ENCODE data around the gene DOCK2. TPM values are rescaled to one million over a fixed set of nuclear protein-coding genes. Genes with fewer than 3 reads are reported as not detected.

DOCK2 gene
- total and polyA plus RNA-seq, 2 donors (not counting 1 experiment from before 2014, with no cell fraction given): 112 to 330 TPM

GRCh38 chr5:169731221-169731620 lies 94.1 kb downstream of the DOCK2 start:
- Mint-ChIP-seq H3K27ac (no peak overlapping the region), H3K4me1 (peaks cover 11% of the 10 kb centered on the region), H3K27me3 (no peaks in the 10 kb centered on the region), H3K9me3 (ENCODE audit: insufficient read depth) (no peaks in the 10 kb centered on the region), H3K4me3 (no peak overlapping the region)
- TF ChIP-seq, protein P1, sequence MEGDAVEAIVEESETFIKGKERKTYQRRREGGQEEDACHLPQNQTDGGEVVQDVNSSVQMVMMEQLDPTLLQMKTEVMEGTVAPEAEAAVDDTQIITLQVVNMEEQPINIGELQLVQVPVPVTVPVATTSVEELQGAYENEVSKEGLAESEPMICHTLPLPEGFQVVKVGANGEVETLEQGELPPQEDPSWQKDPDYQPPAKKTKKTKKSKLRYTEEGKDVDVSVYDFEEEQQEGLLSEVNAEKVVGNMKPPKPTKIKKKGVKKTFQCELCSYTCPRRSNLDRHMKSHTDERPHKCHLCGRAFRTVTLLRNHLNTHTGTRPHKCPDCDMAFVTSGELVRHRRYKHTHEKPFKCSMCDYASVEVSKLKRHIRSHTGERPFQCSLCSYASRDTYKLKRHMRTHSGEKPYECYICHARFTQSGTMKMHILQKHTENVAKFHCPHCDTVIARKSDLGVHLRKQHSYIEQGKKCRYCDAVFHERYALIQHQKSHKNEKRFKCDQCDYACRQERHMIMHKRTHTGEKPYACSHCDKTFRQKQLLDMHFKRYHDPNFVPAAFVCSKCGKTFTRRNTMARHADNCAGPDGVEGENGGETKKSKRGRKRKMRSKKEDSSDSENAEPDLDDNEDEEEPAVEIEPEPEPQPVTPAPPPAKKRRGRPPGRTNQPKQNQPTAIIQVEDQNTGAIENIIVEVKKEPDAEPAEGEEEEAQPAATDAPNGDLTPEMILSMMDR (IDR thresholded peaks at IDR 0.05): no peak
- TF ChIP-seq EZH2 (IDR thresholded peaks at IDR 0.05; ENCODE audit: borderline replicate concordance, insufficient read depth, low read depth, low read length, poor library complexity, severe bottlenecking): no peak
- Histone ChIP-seq H3K4me2 (replicated peaks; ENCODE audit: low read depth, low read length, poor library complexity, severe bottlenecking) (no peak overlapping the region), H3K4me3 (ENCODE audit: control extremely low read depth in 1 of 5, extremely low read depth in 1 of 5, insufficient read depth in 1 of 5, low read depth in 2 of 5, low read length in 4 of 5) (no peak overlapping the region), H3K79me2 (ENCODE audit: control insufficient read depth, insufficient read depth, low read length) (peaks cover 31% of the 10 kb centered on the region), H3K27ac (ENCODE audit: low read length in 2 of 2) (no peak overlapping the region), H3K36me3 (replicated peaks in 1 of 2; ENCODE audit: control extremely low read depth in 1 of 2, control insufficient read depth in 1 of 2, extremely low read depth in 1 of 2, insufficient read depth in 2 of 2, low read length in 1 of 2) (peaks cover 30 to 89% of the 10 kb centered on the region in 2 experiments), H3K9me3 (ENCODE audit: control extremely low read depth in 1 of 3, control insufficient read depth in 2 of 3, insufficient read depth in 1 of 3, low read length in 2 of 3) (no peaks in the 10 kb centered on the region), H3K9ac (ENCODE audit: low read length) (no peak overlapping the region), H4K20me1 (ENCODE audit: control insufficient read depth, insufficient read depth, low read length, poor library complexity, severe bottlenecking) (peaks cover 21% of the 10 kb centered on the region), H3K4me1 (ENCODE audit: control insufficient read depth in 2 of 2, insufficient read depth in 2 of 2, low read length in 2 of 2) (no peaks in the 10 kb centered on the region), H3K27me3 (replicated peaks in 1 of 4; ENCODE audit: control extremely low read depth in 1 of 4, control insufficient read depth in 3 of 4, insufficient read depth in 4 of 4, low read length in 3 of 4) (no peaks in the 10 kb centered on the region), H2AFZ (ENCODE audit: insufficient read depth, low read depth, low read length, poor library complexity, severe bottlenecking) (no peak overlapping the region)
- 100% methylated on average over 2 of the region's 6 CpGs for WGBS (ENCODE audit: insufficient coverage)
- intact Hi-C loops (cut with micrococcal nuclease): no loop called here
- DNase-seq (no peak), ATAC-seq (ENCODE audit: low read depth) (no peak)
- POLR2A ChIA-PET: no interaction called here
- CTCF ChIA-PET: no interaction called here

DNA sequence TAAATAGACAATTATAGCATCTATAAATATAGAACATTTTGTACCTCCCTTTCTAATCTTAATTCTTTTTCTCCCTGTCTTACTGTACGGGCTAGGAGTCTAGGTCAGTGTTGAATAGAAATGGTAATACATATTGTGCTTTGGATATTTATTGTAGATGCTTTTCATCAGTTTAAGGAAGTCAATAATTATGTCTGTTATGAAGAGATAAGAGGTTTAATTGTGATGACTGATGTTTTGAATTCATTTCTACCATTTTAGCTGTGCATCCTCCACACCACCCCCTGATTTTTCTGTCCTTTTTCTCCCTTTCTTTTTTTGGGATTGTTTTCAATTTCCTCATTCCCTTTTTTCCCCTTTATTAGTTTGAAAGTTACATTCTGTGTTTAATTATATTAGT lies 95.8 kb downstream of the DOCK2 start:
- H3K36me3 ChIP-seq (replicated peaks in 1 of 2; ENCODE audit: control extremely low read depth in 1 of 2, control insufficient read depth in 1 of 2, extremely low read depth in 1 of 2, insufficient read depth in 2 of 2, low read length in 1 of 2): peaks cover 35 to 88% of the 10 kb centered on the region in 2 experiments
- no peak overlapping the region for H2AFZ ChIP-seq (ENCODE audit: insufficient read depth, low read depth, low read length, poor library complexity, severe bottlenecking)
- no peaks in the 10 kb centered on the region for H3K9me3 ChIP-seq (ENCODE audit: control extremely low read depth in 1 of 3, control insufficient read depth in 2 of 3, insufficient read depth in 1 of 3, low read length in 2 of 3)
- ATAC-seq (ENCODE audit: low read depth): no peak
- ChIA-PET POLR2A (no interaction called here), CTCF (no interaction called here)
- intact Hi-C loops (cut with micrococcal nuclease): no loop called here
- H3K27ac ChIP-seq (ENCODE audit: low read length in 2 of 2): no peak overlapping the region
- H3K4me1 ChIP-seq (ENCODE audit: control insufficient read depth in 2 of 2, insufficient read depth in 2 of 2, low read length in 2 of 2): no peaks in the 10 kb centered on the region
- peaks cover 29% of the 10 kb centered on the region for H4K20me1 ChIP-seq (ENCODE audit: control insufficient read depth, insufficient read depth, low read length, poor library complexity, severe bottlenecking)
- WGBS (ENCODE audit: insufficient coverage): no CpG with 5 or more reads among the region's 1 CpG
- peaks cover 34% of the 10 kb centered on the region for H3K79me2 ChIP-seq (ENCODE audit: control insufficient read depth, insufficient read depth, low read length)
- H3K4me1 Mint-ChIP-seq: peaks cover 11% of the 10 kb centered on the region
- H3K9me3 Mint-ChIP-seq (ENCODE audit: insufficient read depth): no peaks in the 10 kb centered on the region
- no peak overlapping the region for H3K4me3 Mint-ChIP-seq
- H3K4me2 ChIP-seq (replicated peaks; ENCODE audit: low read depth, low read length, poor library complexity, severe bottlenecking): no peak overlapping the region
- no peak for TF ChIP-seq EZH2 (IDR thresholded peaks at IDR 0.05; ENCODE audit: borderline replicate concordance, insufficient read depth, low read depth, low read length, poor library complexity, severe bottlenecking)
- TF ChIP-seq, protein P1 (IDR thresholded peaks at IDR 0.05): no peak
- no peaks in the 10 kb centered on the region for H3K27me3 Mint-ChIP-seq
- H3K9ac ChIP-seq (ENCODE audit: low read length): no peak overlapping the region
- no peak for DNase-seq
- no peaks in the 10 kb centered on the region for H3K27me3 ChIP-seq (replicated peaks in 1 of 4; ENCODE audit: control extremely low read depth in 1 of 4, control insufficient read depth in 3 of 4, insufficient read depth in 4 of 4, low read length in 3 of 4)
- no peak overlapping the region for H3K4me3 ChIP-seq (ENCODE audit: control extremely low read depth in 1 of 5, extremely low read depth in 1 of 5, insufficient read depth in 1 of 5, low read depth in 2 of 5, low read length in 4 of 5)
- no peak overlapping the region for H3K27ac Mint-ChIP-seq
